Pancreas (tissue), 10 donors: ENCODE data around the gene PCNX3. TPM values are rescaled to one million over a fixed set of nuclear protein-coding genes. Genes with fewer than 3 reads are reported as not detected.

Experiments
- ATAC-seq, 4 donors: fragments of 200-7000 bp; cut with Tn5 transposase; one replicate each; pipeline versions ENCODE4 v1.8.0 to v1.9.1; 2020; ENCODE audit warnings: mild to moderate bottlenecking in 4 of 4, moderate library complexity in 4 of 4
- DNase-seq, 6 donors: peaks; one replicate each; pipeline ENCODE4 v3.0.0-alpha.2; 2020
- FAIRE-seq: peaks from 2 replicates; lab custom pipeline; 2012; peaks lifted over from hg19 to GRCh38; lab: Jason Lieb, UNC
- H3K27ac ChIP-seq, 4 donors: fragments of 200-600 bp; sonication (generic); 1 replicate in 3 of 4; 2 replicates in 1 of 4; pipeline versions ENCODE4 v1.5.0 to v1.8.0; 2020
- H3K27me3 ChIP-seq, 4 donors: fragments of 200-600 bp; one replicate each; pipeline ENCODE4 v1.8.0; 2021
- H3K36me3 ChIP-seq, 3 donors: fragments of 200-600 bp; sonication (generic) in 1 of 3; one replicate each; pipeline versions ENCODE4 v1.5.0 to v1.8.0; 2020 to 2021
- H3K4me1 ChIP-seq, 3 donors: fragments of 200-600 bp; one replicate each; pipeline ENCODE4 v1.8.0; 2021
- H3K4me3 ChIP-seq, 4 donors: fragments of 200-600 bp; sonication (generic) in 2 of 4; one replicate each; pipeline versions ENCODE4 v1.5.0 to v1.8.0; 2020 to 2021
- H3K9me3 ChIP-seq, 4 donors: fragments of 200-600 bp; one replicate each; pipeline ENCODE4 v1.8.0; 2021
- CTCF ChIP-seq, 4 donors: fragments of 200-600 bp; sonication (generic) in 3 of 4; IDR thresholded peaks; one replicate each; pipeline versions ENCODE4 v1.5.0 to v1.8.0; 2021; ENCODE audit warnings: antibody characterized with exemption in 4 of 4
- WGBS, 2 donors: extraction: QIAGEN DNeasy Blood & Tissue Kit; methylation state at CpG; one replicate each; pipeline ENCODE4 v1.1.7; 2013; 5-methylcytosine and 5-hydroxymethylcytosine counted together
- intact Hi-C, 3 donors: fragments of 100-400 bp; cut with DNase I; formaldehyde crosslinking; loops; one replicate each; pipeline versions ENCODE4 v1.11.1 to v1.14.2; 2022
- polyA plus RNA-seq, 2 donors: library from polyadenylated mRNA; stranded (reverse); fragments of 200-250 nt; gene quantifications; one replicate each; pipeline ENCODE4 v1.2.3, GENCODE V29; 2013
- total RNA-seq, 6 donors: library from RNA; stranded (reverse); fragmentation: NEBNext Ultra II Directional in 4 of 6; extraction: Animal tissue kit (Norgen Biotek cat#: 25700) in 4 of 6; gene quantifications; one replicate each; pipeline versions ENCODE4 v1.2.1 to v1.2.4, GENCODE V29; 2021 to 2023
- donor health status: healthy with polysubstance abuse.
- donor health status: DM: no; HTN: no; CAD: no; lungs with moderate emphysema.
- donor health status: DM: no; HTN: no; CAD: no.
- donor health status: control.
- donor health status: control.
- donor health status: Bipolar disorder and iron deficiency.
- donor health status: DM: yes; HTN: yes; CAD: no.
- donor health status: DM: no; HTN: no; CAD: no.
- donor health status: DM: no; HTN: no; CAD: no.
- donor health status: DM: yes; HTN: yes; CAD: no.

Gene PCNX3
- total and polyA plus RNA-seq, 8 donors, result 13.5 to 26.3 (median 18.3) TPM

DNA sequence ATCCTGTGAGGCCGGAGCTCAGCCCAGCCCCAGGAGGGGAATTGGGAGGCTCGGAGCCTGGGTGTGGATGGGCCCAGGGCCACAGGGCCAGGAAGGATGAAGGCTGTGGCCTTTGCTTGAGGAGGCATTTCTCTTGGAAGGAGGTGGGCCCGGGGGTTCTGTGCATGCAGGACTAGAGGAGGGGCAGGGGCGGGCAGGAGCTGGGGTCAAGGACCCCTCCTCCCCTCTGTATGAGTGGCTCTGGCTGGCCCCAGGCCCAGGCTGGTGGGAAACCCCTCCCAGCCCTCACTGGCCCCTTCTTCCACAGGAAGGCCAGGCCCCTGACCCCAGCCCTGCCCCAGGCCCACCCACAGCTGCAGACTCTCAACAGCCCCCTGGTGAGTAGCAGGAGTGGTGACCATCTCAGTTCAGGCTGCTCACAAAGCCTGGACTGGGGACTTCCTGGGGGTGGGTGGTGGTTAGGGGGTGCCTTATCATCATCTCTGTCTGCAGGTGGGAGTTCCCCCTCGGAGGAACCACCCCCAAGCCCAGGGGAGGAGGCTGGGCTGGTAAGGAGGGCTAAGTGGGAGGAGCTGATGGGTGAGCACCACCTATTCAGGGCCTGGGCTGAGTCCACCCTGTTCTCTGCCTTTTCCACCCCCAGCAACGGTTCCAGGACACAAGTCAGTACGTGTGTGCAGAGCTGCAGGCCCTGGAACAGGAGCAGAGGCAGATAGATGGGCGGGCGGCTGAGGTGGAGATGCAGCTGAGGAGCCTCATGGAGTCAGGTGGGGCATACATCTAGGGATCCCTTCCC lies 25.9 kb upstream of the PCNX3 start:
- DNase-seq, result peak in 2 of 6 donors; percentile 34 to 73
- no peak overlapping the region for H3K27ac ChIP-seq
- intact Hi-C loops, result loop anchor here in 1 of 3 donors (10.0 kb wide), 1 partner anchor 55 kb away; no protein-coding TSS in a partner anchor

DNA sequence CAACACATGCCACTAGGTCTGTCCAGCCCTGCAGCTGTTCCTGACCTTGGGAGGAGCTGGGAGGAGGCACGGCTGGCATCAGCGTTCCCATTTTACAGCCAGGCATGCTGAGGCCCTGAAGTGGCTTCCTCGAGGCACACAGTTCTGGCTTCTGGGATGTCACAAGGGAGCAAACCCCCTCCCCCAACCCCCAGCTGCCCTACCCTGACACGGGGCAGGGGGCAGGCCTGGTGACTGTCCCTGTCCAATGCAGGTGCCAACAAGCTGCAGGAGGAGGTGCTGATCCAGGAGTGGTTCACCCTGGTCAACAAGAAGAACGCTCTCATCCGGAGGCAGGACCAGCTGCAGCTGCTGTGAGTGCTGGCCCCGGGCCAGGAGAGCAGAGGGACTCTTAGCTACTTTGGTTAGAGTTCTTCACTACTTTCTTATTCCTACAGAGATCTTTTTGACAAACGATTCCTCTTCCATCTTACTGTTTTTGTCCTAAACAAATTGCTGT lies 25.3 kb upstream of the PCNX3 start:
- 45 to 57% methylated on average over 8 of the region's 8 CpGs for WGBS, 2 donors
- no peaks in the 10 kb centered on the region for H3K4me1 ChIP-seq

More for the DNA sequence above, 25.9 kb upstream of the PCNX3 start:
- Histone ChIP-seq H3K9me3 (no peaks in the 10 kb centered on the region), H3K4me3 (no peak overlapping the region), H3K36me3 (no peaks in the 10 kb centered on the region), H3K27me3 (no peaks in the 10 kb centered on the region), H3K4me1 (no peaks in the 10 kb centered on the region)
- no peak for TF ChIP-seq CTCF (IDR thresholded peaks at IDR 0.05)
- 84 to 85% methylated on average over 9 of the region's 9 CpGs for WGBS, 2 donors
- FAIRE-seq (no peak), ATAC-seq (no peak)

DNA sequence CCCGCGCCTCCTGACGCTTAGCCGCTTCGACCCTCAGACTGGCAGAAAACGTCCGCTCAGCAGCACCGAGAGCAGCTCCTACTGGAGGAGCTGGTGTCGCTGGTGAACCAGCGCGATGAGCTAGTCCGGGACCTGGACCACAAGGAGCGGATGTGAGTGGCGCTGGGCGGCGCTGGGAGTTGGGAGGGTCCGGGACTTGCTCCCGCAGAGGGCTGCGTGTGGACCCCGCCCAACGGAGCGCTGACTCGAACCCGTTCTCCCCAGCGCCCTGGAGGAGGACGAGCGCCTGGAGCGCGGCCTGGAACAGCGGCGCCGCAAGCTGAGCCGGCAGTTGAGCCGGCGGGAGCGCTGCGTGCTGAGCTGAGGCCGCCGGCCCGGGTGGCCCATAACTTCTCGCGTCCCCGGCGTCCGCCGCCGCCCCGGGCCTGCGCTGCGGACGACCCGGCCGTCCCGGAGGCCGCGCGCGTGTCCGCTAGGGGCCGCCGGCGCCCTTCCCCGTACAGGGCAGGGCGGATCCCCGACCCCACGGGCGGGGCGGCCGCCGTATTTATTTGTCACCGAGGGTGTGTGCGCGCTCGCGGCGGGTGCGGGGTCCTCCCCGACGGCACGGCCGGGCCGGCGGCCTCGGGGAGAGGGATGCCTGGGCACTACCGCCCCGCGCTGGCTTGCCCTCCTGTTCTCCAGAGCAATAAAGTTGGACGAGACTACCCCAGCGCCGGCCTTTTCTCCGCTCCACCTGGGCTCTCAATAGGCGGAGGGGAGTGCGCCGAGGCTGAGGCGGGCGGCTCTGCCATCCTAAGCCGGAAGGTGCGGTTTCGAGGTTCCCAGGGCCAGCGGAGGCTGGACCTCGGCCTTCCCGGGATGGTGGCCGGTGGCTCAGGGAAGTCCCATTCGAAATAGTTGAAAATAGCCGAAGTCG lies 23.4 kb upstream of the PCNX3 start:
- no peaks in the 10 kb centered on the region for H3K36me3 ChIP-seq
- peak in 2 of 4 donors; percentile 8 to 17 for TF ChIP-seq CTCF (IDR thresholded peaks at IDR 0.05)
- H3K4me1 ChIP-seq, result no peaks in the 10 kb centered on the region
- H3K27ac ChIP-seq, result peak overlapping the region in 1 of 4 donors; percentile 33
- no peaks in the 10 kb centered on the region for H3K9me3 ChIP-seq
- ATAC-seq (peak; percentile 36 to 76 (median 72)), FAIRE-seq (no peak), DNase-seq (peak in 4 of 6 donors; percentile 44 to 81 (median 70))
- 18 to 20% methylated on average over 84 to 106 of the region's 106 CpGs for WGBS, 2 donors
- H3K27me3 ChIP-seq, result no peaks in the 10 kb centered on the region
- intact Hi-C loops, result no loop called here
- H3K4me3 ChIP-seq, result peak overlapping the region in 2 of 4 donors; percentile 31 to 36

More for the DNA sequence above, 25.3 kb upstream of the PCNX3 start:
- Histone ChIP-seq H3K4me3 (no peak overlapping the region), H3K27ac (no peak overlapping the region), H3K9me3 (no peaks in the 10 kb centered on the region), H3K27me3 (no peaks in the 10 kb centered on the region), H3K36me3 (no peaks in the 10 kb centered on the region)
- intact Hi-C loops, result no loop called here
- TF ChIP-seq CTCF (IDR thresholded peaks at IDR 0.05), result no peak
- no peak for ATAC-seq
- FAIRE-seq, result no peak
- DNase-seq, result peak in 2 of 6 donors; percentile 41 to 62

GRCh38 chr11:65592858-65593517 lies 22.6 kb upstream of the PCNX3 start:
- FAIRE-seq, result no peak
- Histone ChIP-seq H3K4me1 (no peaks in the 10 kb centered on the region), H3K4me3 (peak overlapping the region in 1 of 4 donors; percentile 31), H3K9me3 (no peaks in the 10 kb centered on the region), H3K27ac (no peak overlapping the region), H3K36me3 (peaks cover 0 to 5% (median under 1%) of the 10 kb centered on the region in 3 donors), H3K27me3 (no peaks in the 10 kb centered on the region)
- peak in 3 of 6 donors; percentile 19 to 68 (median 33) for DNase-seq
- WGBS, 2 donors, result 73 to 77% methylated on average over 22 of the region's 22 CpGs
- intact Hi-C loops, result no loop called here
- ATAC-seq, result no peak
- no peak for TF ChIP-seq CTCF (IDR thresholded peaks at IDR 0.05)
